A549 (cell line): Measurements from ENCODE around the gene MMP1. TPM values are rescaled to one million over a fixed set of nuclear protein-coding genes. Genes with fewer than 3 reads are reported as not detected.

Experiments
- ATAC-seq, 2 experiments: fragments of 200-7000 bp in 1 of 2; fragments of >200 bp in 1 of 2; cut with Nextera tagmentation in 1 of 2; cut with Tn5 transposase in 1 of 2; 3 replicates each; pipeline versions ENCODE4 v1.8.0 to v1.9.1; 2018 to 2020; ENCODE audit warnings: mild to moderate bottlenecking in 1 of 2, moderate library complexity in 1 of 2
- CTCF ChIA-PET: fragments of 300-600 bp; sonication (Branson Sonifier 250); formaldehyde crosslinking; extraction: SDS; loops from one replicate; lab custom pipeline; 2021; ENCODE audit warnings: antibody characterized with exemption, inconsistent platforms; lab: Yijun Ruan, JAX
- POLR2A ChIA-PET: fragments of 350-600 bp; formaldehyde crosslinking; extraction: SDS; loops from one replicate; lab custom pipeline; 2021; ENCODE audit warnings: antibody characterized with exemption, inconsistent platforms; lab: Yijun Ruan, JAX
- DNase-seq, 2 experiments: peaks; one replicate each; pipeline versions ENCODE4 v3.0.0 to v3.0.0-alpha.2; 2011 to 2016; ENCODE audit warnings: low read depth in 1 of 2, low spot score in 1 of 2
- FAIRE-seq: peaks from 2 replicates; lab custom pipeline; 2011; peaks lifted over from hg19 to GRCh38; lab: Jason Lieb, UNC
- H3K27ac ChIP-seq, 2 experiments: fragments of >200 bp; sonication (Bioruptor Twin); formaldehyde crosslinking; 3 replicates each; pipeline ENCODE4 v1.5.1; 2016 to 2017
- H3K4me1 ChIP-seq: fragments of >200 bp; sonication (Bioruptor Twin); formaldehyde crosslinking; 3 replicates; pipeline ENCODE4 v1.6.1; 2016
- H3K4me2 ChIP-seq: fragments of >200 bp; sonication (Bioruptor Twin); formaldehyde crosslinking; 3 replicates; pipeline ENCODE4 v1.6.1; 2016
- H3K4me3 ChIP-seq: fragments of >200 bp; sonication (Bioruptor Twin); formaldehyde crosslinking; 3 replicates; pipeline ENCODE4 v1.5.1; 2016
- H3K9me3 ChIP-seq: fragments of >200 bp; sonication (Bioruptor Twin); formaldehyde crosslinking; 3 replicates; pipeline ENCODE4 v1.6.1; 2016
- ATOH8 ChIP-seq: fragments of 250-450 bp; sonication (Bioruptor Pico); IDR thresholded peaks from 2 replicates; pipeline ENCODE4 v1.5.0; 2020; ENCODE audit warnings: low read depth, mild to moderate bottlenecking, moderate library complexity
- CEBPB ChIP-seq, 2 experiments: fragments of >200 bp in 1 of 2; sonication (Bioruptor Twin) in 1 of 2; formaldehyde crosslinking in 1 of 2; IDR thresholded peaks; 2 replicates each; pipeline ENCODE4 v1.6.1; 2012 to 2016
- E2F6 ChIP-seq: IDR thresholded peaks from 2 replicates; pipeline ENCODE4 v1.6.1; 2012; ENCODE audit warnings: low read depth, borderline replicate concordance
- ELK1 ChIP-seq: fragments of 150-350 bp; IDR thresholded peaks from 2 replicates; pipeline ENCODE4 v1.6.1; 2014; ENCODE audit warnings: low read depth, mild to moderate bottlenecking, low read length
- EP300 ChIP-seq, 2 experiments: fragments of >200 bp; sonication (Bioruptor Twin); formaldehyde crosslinking; IDR thresholded peaks; 2 replicates in 1 of 2; 3 replicates in 1 of 2; pipeline ENCODE4 v1.6.1; 2016 to 2017
- ESRRA ChIP-seq: fragments of 150-350 bp; IDR thresholded peaks from 2 replicates; pipeline ENCODE4 v1.6.1; 2014; ENCODE audit warnings: mild to moderate bottlenecking, low read length, borderline replicate concordance
- FOXS1 ChIP-seq: fragments of 250-450 bp; sonication (Bioruptor Pico); IDR thresholded peaks from 2 replicates; pipeline ENCODE4 v1.5.0; 2020; ENCODE audit warnings: mild to moderate bottlenecking, moderate library complexity
- HOXA7 ChIP-seq: fragments of 250-450 bp; sonication (Bioruptor Pico); IDR thresholded peaks from 2 replicates; pipeline ENCODE4 v1.5.0; 2020; ENCODE audit warnings: mild to moderate bottlenecking, moderate library complexity
- HOXB13 ChIP-seq: fragments of 250-450 bp; sonication (Bioruptor Pico); IDR thresholded peaks from 2 replicates; pipeline ENCODE4 v1.5.0; 2020; ENCODE audit warnings: low read depth, mild to moderate bottlenecking, moderate library complexity
- HOXB5 ChIP-seq: fragments of 250-450 bp; sonication (Bioruptor Pico); IDR thresholded peaks from 2 replicates; pipeline ENCODE4 v1.5.0; 2020; ENCODE audit warnings: mild to moderate bottlenecking, moderate library complexity
- MAFK ChIP-seq: fragments of 450-650 bp; IDR thresholded peaks from 2 replicates; pipeline ENCODE4 v1.6.1; 2014; ENCODE audit not compliant: partially characterized antibody
- MAX ChIP-seq: IDR thresholded peaks from 2 replicates; pipeline ENCODE4 v1.6.1; 2012
- MYC ChIP-seq: IDR thresholded peaks from 2 replicates; pipeline ENCODE4 v1.6.1; 2012; ENCODE audit warnings: mild to moderate bottlenecking, inconsistent platforms, low read length, improper control_type of control experiment, borderline replicate concordance
- NPAS2 ChIP-seq: fragments of 250-450 bp; sonication (Bioruptor Pico); IDR thresholded peaks from 2 replicates; pipeline ENCODE4 v1.8.0; 2022; ENCODE audit warnings: mild to moderate bottlenecking, moderate library complexity, borderline replicate concordance
- PBX3 ChIP-seq: IDR thresholded peaks from 2 replicates; pipeline ENCODE4 v1.6.1; 2012
- POLR2A ChIP-seq: IDR thresholded peaks from 2 replicates; pipeline ENCODE4 v1.6.1; 2012; ENCODE audit warnings: mild to moderate bottlenecking, low read length
- POLR2AphosphoS2 ChIP-seq: conservative IDR thresholded peaks from 2 replicates; pipeline ENCODE4 v1.6.1; 2012; ENCODE audit warnings: low read length, improper control_type of control experiment, inconsistent platforms
- RAD21 ChIP-seq, 2 experiments: fragments of >200 bp in 1 of 2; sonication (Bioruptor Twin) in 1 of 2; formaldehyde crosslinking in 1 of 2; IDR thresholded peaks in 1 of 2; conservative IDR thresholded peaks in 1 of 2; 2 replicates in 1 of 2; 3 replicates in 1 of 2; pipeline ENCODE4 v1.6.1; 2012 to 2018; ENCODE audit warnings: inconsistent platforms in 1 of 2
- RFX5 ChIP-seq: fragments of 450-650 bp; IDR thresholded peaks from 2 replicates; pipeline ENCODE4 v1.7.1; 2014; ENCODE audit warnings: antibody characterized with exemption, mild to moderate bottlenecking, moderate library complexity
- ZC3H11A ChIP-seq: fragments of 450-650 bp; IDR thresholded peaks from 2 replicates; pipeline ENCODE4 v1.6.1; 2014; ENCODE audit warnings: antibody characterized with exemption, mild to moderate bottlenecking
- ZNF302 ChIP-seq: fragments of 250-450 bp; sonication (Bioruptor Pico); IDR thresholded peaks from 2 replicates; pipeline ENCODE4 v1.9.0; 2021; ENCODE audit warnings: inconsistent platforms, mild to moderate bottlenecking, moderate library complexity
- WGBS: methylation state at CpG from one replicate; pipeline ENCODE4 v1.1.6; 2017; ENCODE audit errors: missing lambda C conversion rate; 5-methylcytosine and 5-hydroxymethylcytosine counted together
- polyA plus RNA-seq, 4 experiments: library from polyadenylated mRNA; depleted of rRNA in 3 of 4; stranded (reverse); fragments of >200 nt; fragmentation: RNase III in 1 of 4; extraction: RNeasy Plus Mini Kit Qiagen cat#74134 plus additional on column Dnase treatment in 1 of 4; gene quantifications; 2 replicates in 3 of 4; 3 replicates in 1 of 4; pipeline ENCODE4 v1.2.3, GENCODE V29; 2011 to 2017
- TF ChIP-seq, protein P1 (sequence below): fragments of 250-450 bp; sonication (Bioruptor Pico); IDR thresholded peaks from 2 replicates; pipeline ENCODE4 v1.5.0; 2021; ENCODE audit warnings: mild to moderate bottlenecking, moderate library complexity, borderline replicate concordance
- TF ChIP-seq, protein P2 (sequence below): fragments of 200-600 bp; sonication (generic); IDR thresholded peaks from 2 replicates; pipeline ENCODE4 v1.6.1; 2016; ENCODE audit warnings: antibody characterized with exemption, mild to moderate bottlenecking, moderate library complexity

MMP1 gene
- polyA plus RNA-seq, 2 of the 4 experiments (the other 2 are of a cell fraction) = 0.06 to 0.12 TPM

- no peak for TF ChIP-seq NPAS2 (CRISPR knock-in tag)
Measured at GRCh38 chr11:102783720-102784119, 14.2 kb downstream of the MMP1 start (continued).

GRCh38 chr11:102783016-102783415 lies 14.9 kb downstream of the MMP1 start:
- H3K4me1 ChIP-seq = peaks cover 12% of the 10 kb centered on the region
- TF ChIP-seq MAX = no peak
- TF ChIP-seq NPAS2 (CRISPR knock-in tag) = no peak
- TF ChIP-seq HOXA7 (CRISPR knock-in tag) = no peak
- no peak for TF ChIP-seq CEBPB (IDR thresholded peaks at IDR 0.05)
- TF ChIP-seq HOXB5 (CRISPR knock-in tag) = no peak
- TF ChIP-seq, protein P1, sequence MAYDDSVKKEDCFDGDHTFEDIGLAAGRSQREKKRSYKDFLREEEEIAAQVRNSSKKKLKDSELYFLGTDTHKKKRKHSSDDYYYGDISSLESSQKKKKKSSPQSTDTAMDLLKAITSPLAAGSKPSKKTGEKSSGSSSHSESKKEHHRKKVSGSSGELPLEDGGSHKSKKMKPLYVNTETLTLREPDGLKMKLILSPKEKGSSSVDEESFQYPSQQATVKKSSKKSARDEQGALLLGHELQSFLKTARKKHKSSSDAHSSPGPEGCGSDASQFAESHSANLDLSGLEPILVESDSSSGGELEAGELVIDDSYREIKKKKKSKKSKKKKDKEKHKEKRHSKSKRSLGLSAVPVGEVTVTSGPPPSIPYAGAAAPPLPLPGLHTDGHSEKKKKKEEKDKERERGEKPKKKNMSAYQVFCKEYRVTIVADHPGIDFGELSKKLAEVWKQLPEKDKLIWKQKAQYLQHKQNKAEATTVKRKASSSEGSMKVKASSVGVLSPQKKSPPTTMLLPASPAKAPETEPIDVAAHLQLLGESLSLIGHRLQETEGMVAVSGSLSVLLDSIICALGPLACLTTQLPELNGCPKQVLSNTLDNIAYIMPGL = no peak
- no peak for TF ChIP-seq RFX5
- TF ChIP-seq EP300 (IDR thresholded peaks at IDR 0.05) = no peak
- TF ChIP-seq ATOH8 = no peak
- FAIRE-seq = no peak
- ATAC-seq = no peak
- no peak overlapping the region for H3K4me2 ChIP-seq
- ChIA-PET CTCF (interaction anchor here (0.9 to 1.8 kb wide), 6 partner anchors 10 to 158 kb away, joined by 3 to 7 read pairs (median 4); no protein-coding TSS in a partner anchor), POLR2A (no interaction called here)
- H3K27ac ChIP-seq = no peak overlapping the region
- no peak overlapping the region for H3K4me3 ChIP-seq
- H3K9me3 ChIP-seq = no peaks in the 10 kb centered on the region
- no peak for DNase-seq

GRCh38 chr11:102781676-102782075 lies 16.3 kb downstream of the MMP1 start:
- Histone ChIP-seq H3K4me2 (no peak overlapping the region), H3K4me3 (no peak overlapping the region), H3K9me3 (no peaks in the 10 kb centered on the region), H3K27ac (no peak overlapping the region), H3K4me1 (peaks cover 12% of the 10 kb centered on the region)
- ATAC-seq (no peak), DNase-seq (no peak), FAIRE-seq (no peak)
- 56% methylated on average over 2 of the region's 2 CpGs for WGBS
- CTCF ChIA-PET = interaction anchor here (0.9 to 1.0 kb wide), 2 partner anchors 15 to 19 kb away, joined by 3 read pairs; no protein-coding TSS in a partner anchor
- POLR2A ChIA-PET = no interaction called here
- no peak for TF ChIP-seq ESRRA
- no peak for TF ChIP-seq PBX3
- no peak for TF ChIP-seq MAFK
- TF ChIP-seq CEBPB (IDR thresholded peaks at IDR 0.05) = no peak
- no peak for TF ChIP-seq ELK1
- TF ChIP-seq HOXA7 (CRISPR knock-in tag) = no peak
- no peak for TF ChIP-seq MYC
- TF ChIP-seq FOXS1 (CRISPR knock-in tag) = no peak
- TF ChIP-seq, protein P2, sequence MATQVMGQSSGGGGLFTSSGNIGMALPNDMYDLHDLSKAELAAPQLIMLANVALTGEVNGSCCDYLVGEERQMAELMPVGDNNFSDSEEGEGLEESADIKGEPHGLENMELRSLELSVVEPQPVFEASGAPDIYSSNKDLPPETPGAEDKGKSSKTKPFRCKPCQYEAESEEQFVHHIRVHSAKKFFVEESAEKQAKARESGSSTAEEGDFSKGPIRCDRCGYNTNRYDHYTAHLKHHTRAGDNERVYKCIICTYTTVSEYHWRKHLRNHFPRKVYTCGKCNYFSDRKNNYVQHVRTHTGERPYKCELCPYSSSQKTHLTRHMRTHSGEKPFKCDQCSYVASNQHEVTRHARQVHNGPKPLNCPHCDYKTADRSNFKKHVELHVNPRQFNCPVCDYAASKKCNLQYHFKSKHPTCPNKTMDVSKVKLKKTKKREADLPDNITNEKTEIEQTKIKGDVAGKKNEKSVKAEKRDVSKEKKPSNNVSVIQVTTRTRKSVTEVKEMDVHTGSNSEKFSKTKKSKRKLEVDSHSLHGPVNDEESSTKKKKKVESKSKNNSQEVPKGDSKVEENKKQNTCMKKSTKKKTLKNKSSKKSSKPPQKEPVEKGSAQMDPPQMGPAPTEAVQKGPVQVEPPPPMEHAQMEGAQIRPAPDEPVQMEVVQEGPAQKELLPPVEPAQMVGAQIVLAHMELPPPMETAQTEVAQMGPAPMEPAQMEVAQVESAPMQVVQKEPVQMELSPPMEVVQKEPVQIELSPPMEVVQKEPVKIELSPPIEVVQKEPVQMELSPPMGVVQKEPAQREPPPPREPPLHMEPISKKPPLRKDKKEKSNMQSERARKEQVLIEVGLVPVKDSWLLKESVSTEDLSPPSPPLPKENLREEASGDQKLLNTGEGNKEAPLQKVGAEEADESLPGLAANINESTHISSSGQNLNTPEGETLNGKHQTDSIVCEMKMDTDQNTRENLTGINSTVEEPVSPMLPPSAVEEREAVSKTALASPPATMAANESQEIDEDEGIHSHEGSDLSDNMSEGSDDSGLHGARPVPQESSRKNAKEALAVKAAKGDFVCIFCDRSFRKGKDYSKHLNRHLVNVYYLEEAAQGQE = no peak
- no peak for TF ChIP-seq RAD21 (conservative IDR thresholded peaks at IDR 0.05 in 1 of 2, IDR thresholded peaks at IDR 0.05 in 1 of 2)
- no peak for TF ChIP-seq ZC3H11A
- no peak for TF ChIP-seq POLR2A
- no peak for TF ChIP-seq ZNF302 (CRISPR knock-in tag)
- TF ChIP-seq RFX5 = no peak
- no peak for TF ChIP-seq POLR2AphosphoS2
- no peak for TF ChIP-seq HOXB13 (CRISPR knock-in tag)
- no peak for TF ChIP-seq E2F6
